ENCODE results near the gene JAK3.
"Not testable (repeated sequence)": the region's sequence is repeated elsewhere in the genome, so short reads cannot be mapped to it uniquely, and the experiment has no call there.

Gene JAK3

GRCh38 chr19:17780781-17781180 is 67.0 kb downstream of the JAK3 start:
- TF ChIP-seq, protein P1, sequence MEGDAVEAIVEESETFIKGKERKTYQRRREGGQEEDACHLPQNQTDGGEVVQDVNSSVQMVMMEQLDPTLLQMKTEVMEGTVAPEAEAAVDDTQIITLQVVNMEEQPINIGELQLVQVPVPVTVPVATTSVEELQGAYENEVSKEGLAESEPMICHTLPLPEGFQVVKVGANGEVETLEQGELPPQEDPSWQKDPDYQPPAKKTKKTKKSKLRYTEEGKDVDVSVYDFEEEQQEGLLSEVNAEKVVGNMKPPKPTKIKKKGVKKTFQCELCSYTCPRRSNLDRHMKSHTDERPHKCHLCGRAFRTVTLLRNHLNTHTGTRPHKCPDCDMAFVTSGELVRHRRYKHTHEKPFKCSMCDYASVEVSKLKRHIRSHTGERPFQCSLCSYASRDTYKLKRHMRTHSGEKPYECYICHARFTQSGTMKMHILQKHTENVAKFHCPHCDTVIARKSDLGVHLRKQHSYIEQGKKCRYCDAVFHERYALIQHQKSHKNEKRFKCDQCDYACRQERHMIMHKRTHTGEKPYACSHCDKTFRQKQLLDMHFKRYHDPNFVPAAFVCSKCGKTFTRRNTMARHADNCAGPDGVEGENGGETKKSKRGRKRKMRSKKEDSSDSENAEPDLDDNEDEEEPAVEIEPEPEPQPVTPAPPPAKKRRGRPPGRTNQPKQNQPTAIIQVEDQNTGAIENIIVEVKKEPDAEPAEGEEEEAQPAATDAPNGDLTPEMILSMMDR (IDR thresholded peaks at IDR 0.05; ENCODE audit: control extremely low read depth, extremely low read depth, low read depth, missing control alignments), result no peak
- ChIA-PET POLR2A (no interaction called here), CTCF (interaction anchor here (1.0 to 1.8 kb wide), 4 partner anchors 9 to 77 kb away, joined by 3 to 5 read pairs (median 4); no protein-coding TSS in a partner anchor)
- no peak for DNase-seq (ENCODE audit: extremely low spot score)

DNA sequence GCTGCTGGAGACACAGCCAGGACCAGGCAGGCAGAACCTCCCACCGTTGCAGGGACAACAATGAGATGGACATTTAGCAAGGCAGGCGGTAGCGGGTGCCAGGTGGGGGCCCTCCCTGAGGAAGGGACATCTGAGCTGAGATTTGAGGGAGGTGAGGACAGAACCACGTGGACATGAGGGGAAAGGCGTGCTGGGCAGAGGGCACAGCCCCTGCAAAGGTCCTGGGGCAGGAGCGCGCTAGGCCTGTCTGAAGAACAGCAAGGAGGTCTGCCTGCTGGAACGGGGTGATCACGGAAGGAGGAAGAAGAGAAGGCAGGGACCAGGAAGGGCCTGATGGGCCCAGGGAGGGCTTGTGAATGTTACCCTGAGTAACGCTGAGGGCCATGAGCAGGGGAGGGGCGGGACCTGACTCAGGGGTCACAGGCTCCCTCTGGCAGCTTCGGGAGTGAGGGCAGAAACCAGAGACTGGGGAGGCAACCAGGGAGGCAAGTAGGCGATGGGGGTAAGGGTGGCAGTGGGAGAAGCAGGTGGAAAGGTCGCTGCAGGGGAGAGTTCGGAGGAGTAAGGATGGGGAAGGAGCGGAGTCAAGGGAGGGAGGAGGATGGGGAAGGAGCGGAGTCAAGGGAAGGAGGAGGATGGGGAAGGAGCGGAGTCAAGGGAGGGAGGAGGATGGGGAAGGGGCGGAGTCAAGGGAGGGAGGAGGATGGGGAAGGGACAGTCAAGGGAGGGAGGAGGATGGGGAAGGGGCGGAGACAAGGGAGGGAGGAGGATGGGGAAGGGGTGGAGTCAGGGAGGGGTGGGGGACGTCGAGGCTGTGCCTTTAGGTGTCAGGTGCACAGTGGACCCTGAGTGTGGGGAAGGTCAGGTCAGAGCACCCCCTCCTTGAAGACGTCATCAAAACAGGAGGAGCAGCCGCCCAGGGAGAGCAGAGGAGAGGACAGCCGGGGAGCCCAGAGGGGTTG is 68.5 kb downstream of the JAK3 start:
- no peak for DNase-seq (ENCODE audit: extremely low spot score)
- CTCF ChIA-PET, result interaction anchor here (1.0 to 1.3 kb wide), 3 partner anchors 24 to 76 kb away, joined by 3 to 4 read pairs (median 3); no protein-coding TSS in a partner anchor
- POLR2A ChIA-PET, result interaction anchor here (0.6 kb wide), 1 partner anchor 12 kb away, joined by 4 read pairs; no protein-coding TSS in a partner anchor
- TF ChIP-seq, protein P1 (IDR thresholded peaks at IDR 0.05; ENCODE audit: control extremely low read depth, extremely low read depth, low read depth, missing control alignments), result no peak

DNA sequence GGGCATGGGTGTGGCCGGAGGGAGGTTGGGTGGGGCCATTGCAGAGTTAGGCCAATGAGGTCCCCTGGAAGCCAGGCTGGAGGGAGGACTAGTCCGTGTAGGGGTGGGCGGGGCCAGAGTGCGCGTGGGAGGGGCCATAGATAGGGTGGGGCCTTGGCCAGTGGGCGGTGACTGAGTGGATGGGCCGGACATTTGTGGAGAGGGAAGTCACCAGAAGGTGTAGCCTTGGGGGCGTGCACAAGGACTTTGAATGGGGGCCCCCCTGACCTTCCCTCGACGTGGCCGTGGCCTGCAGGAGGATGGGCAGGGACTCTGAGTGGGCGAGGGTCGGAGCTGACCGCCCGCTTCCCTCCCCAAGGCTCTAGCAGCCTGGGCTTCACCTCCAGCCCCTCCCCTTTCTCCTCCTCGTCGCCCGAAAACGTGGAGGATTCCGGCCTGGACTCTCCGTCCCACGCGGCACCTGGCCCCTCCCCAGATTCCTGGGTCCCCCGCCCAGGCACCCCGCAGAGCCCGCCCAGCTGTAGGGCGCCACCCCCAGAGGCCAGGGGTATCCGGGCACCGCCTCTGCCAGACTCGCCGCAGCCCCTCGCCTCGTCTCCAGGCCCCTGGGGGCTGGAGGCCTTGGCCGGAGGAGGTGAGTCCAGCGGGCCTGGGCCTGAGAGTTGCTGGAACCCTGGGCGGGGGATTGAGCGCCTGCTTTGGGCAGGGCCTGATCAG is 69.4 kb downstream of the JAK3 start:
- DNase-seq (ENCODE audit: extremely low spot score), result peak; percentile 69
- TF ChIP-seq, protein P1 (IDR thresholded peaks at IDR 0.05; ENCODE audit: control extremely low read depth, extremely low read depth, low read depth, missing control alignments), result no peak
- CTCF ChIA-PET, result interaction anchor here (1.0 to 4.5 kb wide), 2 partner anchors 12 to 24 kb away, joined by 3 to 49 read pairs; no protein-coding TSS in a partner anchor
- POLR2A ChIA-PET, result no interaction called here

- DNase-seq (ENCODE audit: extremely low spot score); POLR2A ChIA-PET: not testable (repeated sequence)
- CTCF ChIA-PET, result interaction anchor here (1.0 to 4.5 kb wide), 3 partner anchors 11 to 70 kb away, joined by 3 to 49 read pairs (median 3); partner anchors contain the start of gene JAK3
These were observed 69.9 kb downstream of the JAK3 start for GRCh38 chr19:17777840-17778239.

DNA sequence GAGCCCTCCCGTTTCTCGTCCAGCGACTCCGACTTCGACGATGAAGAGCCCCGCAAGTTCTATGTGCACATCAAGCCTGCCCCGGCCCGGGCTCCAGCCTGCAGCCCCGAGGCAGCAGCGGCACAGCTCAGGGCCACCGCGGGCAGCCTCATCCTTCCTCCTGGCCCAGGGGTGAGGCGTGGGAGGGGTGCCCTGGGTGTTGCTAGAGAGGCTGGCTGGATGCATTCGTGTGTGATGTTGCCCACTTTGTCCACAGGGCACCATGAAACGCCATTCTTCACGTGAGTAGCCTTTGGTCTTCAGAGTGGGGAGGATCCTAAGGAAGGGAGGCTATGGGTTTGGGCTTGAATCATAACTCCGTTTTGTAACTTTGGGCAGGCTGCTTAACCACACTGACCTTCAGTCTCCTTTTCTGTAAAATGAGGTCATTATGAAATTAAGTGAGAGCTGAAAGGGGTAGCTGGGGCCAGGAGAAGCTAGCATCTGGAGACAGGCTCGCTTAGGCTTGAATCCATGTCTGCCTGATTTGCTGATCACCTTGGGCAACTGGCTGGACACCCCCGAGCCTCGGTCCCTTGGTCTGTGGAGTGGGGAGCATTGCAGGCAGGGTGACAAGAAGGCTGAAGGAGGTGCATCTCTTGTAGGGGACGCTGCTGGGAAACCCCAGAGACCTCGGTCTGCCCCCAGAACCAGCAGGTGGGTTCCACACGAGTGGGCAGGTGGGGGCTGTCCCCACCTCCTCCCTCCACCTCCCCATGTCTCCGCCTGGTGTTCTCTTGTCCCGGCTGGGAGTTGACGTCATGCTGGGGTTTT is 71.6 kb downstream of the JAK3 start:
- POLR2A ChIA-PET, result interaction anchor here (0.6 to 1.2 kb wide), 2 partner anchors 13 to 25 kb away, joined by 3 read pairs; partner anchors contain the start of gene FCHO1
- TF ChIP-seq, protein P1 (IDR thresholded peaks at IDR 0.05; ENCODE audit: control extremely low read depth, extremely low read depth, low read depth, missing control alignments), result no peak
- DNase-seq (ENCODE audit: extremely low spot score), result peak; percentile 93
- CTCF ChIA-PET, result interaction anchor here (0.9 to 4.6 kb wide), 15 partner anchors 8 to 378 kb away, joined by 3 to 49 read pairs (median 5); partner anchors contain the start of gene FCHO1

- POLR2A ChIA-PET, result no interaction called here
- TF ChIP-seq, protein P1 (IDR thresholded peaks at IDR 0.05; ENCODE audit: control extremely low read depth, extremely low read depth, low read depth, missing control alignments), result peak; percentile 38
- CTCF ChIA-PET, result interaction anchor here (0.9 to 4.6 kb wide), 17 partner anchors 9 to 76 kb away, joined by 3 to 49 read pairs (median 6); partner anchors contain the start of gene FCHO1
- DNase-seq (ENCODE audit: extremely low spot score), result no peak
These were observed 72.4 kb downstream of the JAK3 start for GRCh38 chr19:17775245-17775927.
